ENCODE results near the gene KCNG3.

- no peak for TF ChIP-seq CTCF (IDR thresholded peaks at IDR 0.05)
- TF ChIP-seq POLR2A (IDR thresholded peaks at IDR 0.05) = no peak
These were observed 49.9 kb downstream of the KCNG3 start for GRCh38 chr2:42443718-42444399.
